Measurements from ENCODE around the gene SCRG1.

The SCRG1 gene

DNA sequence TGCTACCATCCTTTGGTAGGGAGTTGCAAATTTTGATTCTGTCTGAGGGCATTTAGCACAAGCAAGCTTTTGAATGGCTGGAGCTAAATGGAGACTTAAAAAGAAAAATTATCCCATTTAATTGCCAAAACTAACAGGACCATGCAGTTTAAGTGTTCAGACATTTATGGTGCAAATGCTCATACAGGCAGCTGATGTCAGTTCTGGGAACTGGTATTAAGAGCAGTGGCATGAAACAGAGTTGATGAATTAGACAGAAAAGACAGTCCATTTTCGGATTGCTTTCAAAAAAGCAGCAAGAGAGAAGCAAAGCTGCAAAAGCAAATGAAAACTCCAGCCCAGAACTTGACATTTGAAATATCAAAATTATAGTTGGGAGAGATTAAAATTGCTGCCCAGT, 1.3 kb downstream of the SCRG1 start:
- FAIRE-seq (no peak), DNase-seq (ENCODE audit: insufficient read length, low spot score) (no peak)
- no peak for TF ChIP-seq POLR2A (IDR thresholded peaks at IDR 0.05; ENCODE audit: low read depth, low read length)

DNA sequence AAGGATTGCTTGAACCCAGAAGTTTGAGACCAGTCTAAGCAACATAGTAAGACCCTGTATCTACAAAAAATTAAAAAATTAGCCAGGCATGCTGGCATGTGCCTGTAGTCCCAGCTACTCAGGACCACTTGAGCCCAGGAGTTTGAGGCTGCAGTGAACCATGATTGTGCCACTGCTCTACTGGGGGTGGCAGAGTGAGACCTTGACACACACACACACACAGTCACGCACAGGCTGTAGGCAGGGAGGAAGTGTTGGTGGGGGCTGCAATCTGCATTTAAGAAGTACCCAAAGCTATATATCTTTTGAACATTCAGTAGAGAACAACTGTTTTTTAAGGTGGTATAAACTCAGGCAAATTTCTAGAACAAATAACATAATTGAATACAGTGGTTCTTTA, 7.2 kb downstream of the SCRG1 start:
- FAIRE-seq (no peak), DNase-seq (ENCODE audit: insufficient read length, low spot score) (no peak)
- no peak for TF ChIP-seq POLR2A (IDR thresholded peaks at IDR 0.05; ENCODE audit: low read depth, low read length)

DNA sequence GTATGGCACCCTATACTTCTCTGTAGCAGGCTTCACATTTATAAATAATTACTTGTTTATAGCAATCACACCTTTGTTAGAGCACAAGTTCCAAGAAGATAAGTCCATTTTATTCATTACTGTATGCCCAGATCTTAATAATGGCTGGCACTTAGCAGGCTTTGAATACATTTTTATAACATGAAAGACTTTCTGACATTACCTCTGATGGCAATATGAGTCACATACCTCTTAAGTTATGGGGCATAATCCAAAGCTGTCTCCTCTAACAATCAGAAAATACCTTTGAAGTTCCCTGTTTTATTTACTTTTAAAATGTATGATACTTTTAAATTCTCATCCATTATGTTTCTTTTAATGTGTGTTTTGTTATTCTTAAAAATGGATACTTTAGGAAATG, 12.2 kb downstream of the SCRG1 start:
- no peak for FAIRE-seq
- TF ChIP-seq POLR2A (IDR thresholded peaks at IDR 0.05; ENCODE audit: low read depth, low read length) = no peak

DNA sequence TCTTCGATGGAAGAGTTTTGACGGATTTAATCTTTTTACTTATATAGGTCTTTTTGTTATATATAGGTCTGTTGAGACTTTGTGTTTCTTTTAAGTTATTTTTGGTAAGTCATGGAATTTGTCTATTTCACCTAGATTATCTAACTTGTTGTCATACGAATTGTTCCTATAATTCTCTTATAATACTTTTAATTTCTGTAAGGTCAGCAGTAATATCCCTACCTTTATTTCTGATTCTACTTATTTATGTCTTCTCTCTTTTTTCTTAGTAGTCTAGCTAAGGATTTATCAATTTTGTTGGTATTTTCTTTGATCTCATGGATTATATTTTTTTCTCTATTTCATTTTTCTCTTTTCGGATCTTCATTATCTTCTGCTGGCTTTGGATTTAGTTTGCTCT, 16.6 kb downstream of the SCRG1 start:
- no peak for TF ChIP-seq POLR2A (IDR thresholded peaks at IDR 0.05; ENCODE audit: low read depth, low read length)
- FAIRE-seq (no peak), DNase-seq (ENCODE audit: insufficient read length, low spot score) (no peak)

More for the DNA sequence above, 12.2 kb downstream of the SCRG1 start:
- DNase-seq (ENCODE audit: insufficient read length, low spot score) = no peak

DNA sequence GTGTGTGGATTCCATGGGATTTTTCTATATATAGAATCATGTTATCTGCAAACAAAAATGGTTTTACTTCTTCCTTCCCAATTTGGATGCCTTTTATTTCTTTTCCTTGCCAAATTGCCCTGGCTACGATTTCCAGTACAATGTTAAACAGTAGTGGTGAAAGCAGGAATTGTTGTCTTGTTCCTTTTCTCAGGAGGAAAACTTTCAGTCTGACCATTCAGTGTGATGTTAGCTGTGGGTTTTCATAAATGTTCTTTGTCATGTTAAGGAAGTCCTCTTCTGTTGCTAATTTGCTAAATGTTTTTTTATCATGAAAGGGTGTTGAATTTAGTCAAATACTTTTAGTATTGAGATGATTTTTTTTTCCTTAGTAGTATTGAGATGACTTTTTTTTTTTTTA, 17.3 kb downstream of the SCRG1 start:
- TF ChIP-seq POLR2A (IDR thresholded peaks at IDR 0.05; ENCODE audit: low read depth, low read length) = no peak
- FAIRE-seq (no peak), DNase-seq (ENCODE audit: insufficient read length, low spot score) (no peak)

DNA sequence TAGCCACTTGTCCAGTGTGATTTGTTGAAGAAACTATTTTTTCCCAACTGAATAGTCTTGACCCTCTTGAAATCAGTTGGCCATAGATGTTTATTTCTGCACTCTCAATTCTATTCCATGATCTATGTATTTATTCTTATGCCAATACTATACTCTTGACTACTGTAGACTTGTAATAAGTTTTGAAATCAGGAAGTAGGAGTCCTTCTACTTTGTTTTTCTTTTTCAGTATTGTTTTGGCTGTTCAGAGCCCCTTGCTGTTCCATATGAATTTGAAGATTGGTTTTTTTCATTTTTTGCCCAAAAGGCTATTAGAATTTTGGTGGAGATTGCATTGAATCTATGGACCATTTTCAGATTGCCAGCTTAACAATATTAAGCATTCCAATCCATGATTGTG, 17.9 kb downstream of the SCRG1 start:
- no peak for TF ChIP-seq POLR2A (IDR thresholded peaks at IDR 0.05; ENCODE audit: low read depth, low read length)
- no peak for FAIRE-seq
- no peak for DNase-seq (ENCODE audit: insufficient read length, low spot score)

DNA sequence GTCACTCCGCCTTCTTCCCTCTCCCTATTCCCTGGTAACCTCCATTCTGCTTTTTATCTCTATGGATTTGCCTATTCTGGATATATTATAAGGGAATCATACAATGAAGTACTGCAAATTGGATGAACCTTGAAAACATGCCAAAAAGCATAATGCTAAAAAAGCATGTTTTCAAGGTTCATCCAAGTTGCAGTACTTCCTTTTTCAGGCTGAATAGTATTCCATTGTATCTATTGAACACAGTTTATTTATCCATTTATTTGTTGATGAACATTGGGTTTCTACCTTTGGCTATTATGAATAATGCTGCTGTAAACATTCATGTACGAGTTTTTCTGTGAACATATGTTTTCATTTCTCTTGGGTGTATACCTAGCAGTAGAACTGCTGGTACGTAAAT, 19.0 kb downstream of the SCRG1 start:
- no peak for FAIRE-seq
- no peak for DNase-seq (ENCODE audit: insufficient read length, low spot score)
- TF ChIP-seq POLR2A (IDR thresholded peaks at IDR 0.05; ENCODE audit: low read depth, low read length) = no peak

DNA sequence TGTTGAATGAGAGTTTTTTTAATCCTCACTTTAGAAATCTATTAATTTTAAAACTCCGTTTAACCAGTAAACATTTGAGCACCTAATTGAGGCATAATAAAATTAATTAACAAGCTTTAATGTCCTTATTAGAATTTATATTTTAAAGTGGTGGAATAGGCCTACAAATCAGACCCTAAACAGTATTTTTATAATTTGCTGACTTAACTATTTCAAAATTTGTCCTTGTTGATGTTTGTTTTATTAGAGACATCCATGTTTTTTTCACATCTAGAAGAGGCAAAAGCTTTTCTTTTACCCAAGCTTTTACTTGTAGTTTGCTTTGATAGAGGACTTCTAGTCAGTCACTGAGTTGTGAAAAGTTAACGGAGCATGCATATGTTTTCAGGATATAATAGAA, 24.3 kb downstream of the SCRG1 start:
- FAIRE-seq (no peak), DNase-seq (ENCODE audit: insufficient read length, low spot score) (no peak)
- TF ChIP-seq POLR2A (IDR thresholded peaks at IDR 0.05; ENCODE audit: low read depth, low read length) = no peak

DNA sequence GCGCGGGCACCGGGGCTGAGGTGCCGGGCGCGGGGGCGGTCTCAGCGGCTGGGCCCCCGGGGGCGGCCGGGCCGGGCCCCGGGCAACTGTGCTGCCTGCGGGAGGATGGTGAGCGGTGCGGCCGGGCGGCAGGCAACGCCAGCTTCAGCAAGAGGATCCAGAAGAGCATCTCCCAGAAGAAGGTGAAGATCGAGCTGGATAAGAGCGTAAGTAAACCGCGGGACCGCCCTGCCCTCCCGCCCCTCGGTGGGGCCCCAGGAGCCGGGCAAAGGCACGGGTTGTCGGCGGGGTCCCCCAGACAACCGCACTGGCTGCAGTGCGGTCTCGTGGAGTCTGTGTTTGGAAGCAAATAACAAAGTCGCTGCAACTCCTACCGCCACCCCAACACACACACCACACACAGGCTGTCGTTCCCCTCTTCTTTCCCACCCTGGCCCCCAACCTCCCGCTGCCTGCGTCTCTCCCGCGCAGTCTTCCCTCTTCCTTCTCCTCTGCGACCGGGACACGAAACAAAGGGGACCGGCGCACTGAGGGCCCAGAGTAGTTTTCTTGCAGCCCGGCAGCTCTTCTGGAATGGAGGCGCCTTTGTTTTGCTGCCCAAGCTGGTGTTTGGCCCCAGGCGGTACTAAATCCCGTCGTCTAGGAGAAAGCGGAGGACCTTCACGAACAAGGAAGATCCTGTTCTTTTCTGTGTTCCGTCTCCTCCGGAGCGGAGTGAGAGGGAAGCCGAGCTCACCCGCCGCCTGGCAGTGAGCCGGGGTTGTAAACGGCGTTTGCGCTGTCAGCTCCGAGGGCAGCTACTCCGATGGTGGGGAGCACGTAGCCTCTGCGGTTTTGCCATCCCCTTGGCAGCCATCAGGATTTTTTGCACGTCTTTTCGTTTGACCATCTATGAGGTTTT, 27.4 kb downstream of the SCRG1 start:
- FAIRE-seq = no peak
- DNase-seq (ENCODE audit: insufficient read length, low spot score) = peak; percentile 8
- no peak for TF ChIP-seq POLR2A (IDR thresholded peaks at IDR 0.05; ENCODE audit: low read depth, low read length)

DNA sequence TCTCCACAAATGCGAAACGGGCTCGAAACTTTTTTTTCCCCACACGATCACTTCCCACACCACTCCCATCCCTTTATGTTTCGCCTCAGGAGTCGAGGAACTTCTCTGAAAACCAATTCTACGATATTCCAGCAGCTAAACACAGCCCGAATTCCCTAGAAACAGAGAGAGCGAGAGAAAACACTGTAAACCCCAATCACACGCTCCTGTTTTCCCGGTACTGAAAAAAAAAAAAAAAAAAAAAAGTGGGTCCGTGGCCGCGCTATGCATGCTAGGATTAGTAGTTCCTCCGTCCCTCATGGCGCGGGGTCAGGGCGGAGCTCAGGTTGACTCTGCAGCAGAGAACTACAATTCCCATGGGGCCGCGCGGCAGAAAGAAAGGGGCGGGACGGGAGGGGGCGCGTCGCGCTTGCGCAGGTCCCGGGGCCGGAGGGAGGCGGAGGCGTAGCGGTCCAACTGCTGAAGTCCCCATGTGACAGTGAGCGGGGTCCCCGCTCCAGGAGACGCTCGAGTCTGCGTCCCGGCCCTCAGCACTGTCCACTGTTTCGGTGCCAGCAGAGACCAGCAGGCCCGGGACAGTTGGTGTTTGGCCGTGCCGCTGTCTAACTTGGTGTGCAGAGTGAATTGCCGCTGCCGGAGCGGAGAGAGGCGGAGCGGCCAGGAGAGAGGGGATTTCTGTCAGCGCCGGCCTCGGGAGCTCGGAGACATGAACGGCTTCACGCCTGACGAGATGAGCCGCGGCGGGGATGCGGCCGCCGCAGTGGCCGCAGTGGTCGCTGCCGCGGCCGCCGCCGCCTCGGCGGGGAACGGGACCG, 28.2 kb downstream of the SCRG1 start, which contains the start of gene SAP30:
SAP30 (plus strand) TSS at position 478 of the 815 bp plus-strand sequence; CDS start at position 707, 229 bp downstream.
- peak; percentile 99 for TF ChIP-seq POLR2A (IDR thresholded peaks at IDR 0.05; ENCODE audit: low read depth, low read length)
- FAIRE-seq (no peak), DNase-seq (ENCODE audit: insufficient read length, low spot score) (peak; percentile 56)

DNA sequence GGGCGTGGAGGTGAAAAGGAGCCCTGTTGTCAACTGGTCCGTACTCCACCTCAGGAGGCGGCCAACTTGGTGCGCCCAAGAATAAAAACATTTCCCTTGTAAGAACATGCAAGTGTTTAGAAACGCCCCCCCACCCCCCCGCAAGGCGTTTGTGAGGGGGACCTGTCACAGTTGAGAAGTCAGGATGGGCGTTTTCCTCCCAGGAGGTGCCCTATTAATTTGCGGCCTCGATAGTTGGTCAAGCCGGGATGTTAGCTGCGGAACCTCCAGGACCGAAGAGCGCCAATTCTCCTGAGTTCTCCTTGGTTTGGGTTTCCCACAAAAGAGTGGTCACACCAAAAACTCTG, 28.8 kb downstream of the SCRG1 start:
- DNase-seq (ENCODE audit: insufficient read length, low spot score) (no peak), FAIRE-seq (no peak)
- no peak; the same call in 1 of the 2 replicates for TF ChIP-seq POLR2A (IDR thresholded peaks at IDR 0.05; ENCODE audit: low read depth, low read length)

DNA sequence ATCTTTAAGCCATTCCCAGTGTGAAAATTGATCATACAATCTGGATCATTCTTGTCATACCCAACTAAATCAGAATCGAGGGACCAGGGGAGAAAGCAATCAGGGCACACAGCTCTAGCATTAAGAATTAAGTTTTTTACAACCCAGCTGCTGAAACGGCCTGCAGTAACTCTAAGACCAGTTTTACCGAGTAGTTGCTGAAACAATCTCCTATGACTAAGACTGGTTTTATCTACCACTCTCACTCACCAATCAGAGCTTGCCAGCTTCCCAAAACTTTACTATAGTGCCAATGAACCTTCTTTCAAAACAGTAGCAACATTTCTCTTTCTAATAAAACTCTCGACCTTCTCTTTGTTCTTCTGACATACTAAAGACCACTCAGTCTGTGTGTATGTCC, 31.0 kb downstream of the SCRG1 start:
- FAIRE-seq = no peak
- no peak for DNase-seq (ENCODE audit: insufficient read length, low spot score)
- TF ChIP-seq POLR2A (IDR thresholded peaks at IDR 0.05; ENCODE audit: low read depth, low read length) = no peak

DNA sequence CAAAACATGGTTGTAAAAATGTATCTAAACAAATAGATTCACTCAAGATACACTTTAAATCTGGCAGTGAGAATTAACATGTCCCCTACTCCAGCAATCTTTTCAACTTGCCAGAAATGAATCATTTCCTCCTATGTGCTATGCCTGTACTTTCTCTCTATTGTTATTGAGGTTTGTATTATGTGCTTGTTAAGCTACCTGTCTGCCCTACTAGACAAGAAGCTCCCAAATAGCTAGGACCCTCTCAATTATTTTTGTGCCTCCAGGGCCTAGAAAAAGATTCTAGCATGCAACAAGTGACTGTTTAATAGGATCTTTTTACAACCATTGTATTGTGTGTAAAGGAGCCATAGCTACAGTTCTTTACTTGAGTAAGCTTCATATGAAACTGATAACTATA, 31.6 kb downstream of the SCRG1 start:
- FAIRE-seq (no peak), DNase-seq (ENCODE audit: insufficient read length, low spot score) (no peak)
- TF ChIP-seq POLR2A (IDR thresholded peaks at IDR 0.05; ENCODE audit: low read depth, low read length) = no peak

DNA sequence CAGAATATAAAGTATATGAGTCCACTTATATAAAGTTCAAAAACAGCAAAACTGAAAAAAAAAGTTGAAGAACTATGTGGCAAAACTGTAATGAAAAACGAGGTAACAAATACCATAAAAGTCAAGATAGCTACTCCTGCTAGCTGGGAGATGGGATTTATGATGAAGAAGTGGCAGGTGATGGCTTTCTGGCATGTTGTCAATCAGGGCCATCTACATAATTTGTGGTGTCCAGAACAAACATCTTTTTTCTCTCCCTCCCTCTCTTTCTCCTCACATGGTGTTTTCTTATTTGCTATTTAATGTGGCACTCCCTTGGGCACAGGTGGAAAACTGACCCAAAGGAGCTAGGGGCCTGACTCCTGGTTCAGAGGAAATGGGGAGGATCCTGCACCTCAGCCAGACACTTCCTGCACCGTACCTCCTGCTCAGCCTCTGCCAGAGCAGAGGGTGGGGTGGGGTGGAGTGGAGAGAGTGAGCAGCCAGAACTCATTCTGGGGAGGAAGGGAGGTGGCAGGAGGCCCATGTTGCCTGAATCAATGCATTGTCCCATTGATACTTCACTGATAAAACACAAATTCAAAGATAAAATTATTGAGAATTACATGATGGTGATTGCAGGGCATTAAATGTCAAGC, 33.4 kb downstream of the SCRG1 start:
- TF ChIP-seq POLR2A (IDR thresholded peaks at IDR 0.05; ENCODE audit: low read depth, low read length) = no peak
- DNase-seq (ENCODE audit: insufficient read length, low spot score) (no peak), FAIRE-seq (no peak)
